Omental fat pad (tissue), 4 donors: ENCODE results near the gene CDYL. TPM values are rescaled to one million over a fixed set of nuclear protein-coding genes. Genes with fewer than 3 reads are reported as not detected.
A peak's percentile ranks its signal among the peaks of the same experiment; 100 is the strongest.
"Not testable (repeated sequence)": the region's sequence is repeated elsewhere in the genome, so short reads cannot be mapped to it uniquely, and the experiment has no call there.

Experiments used
- ATAC-seq: fragments of 150-250 bp; one replicate; pipeline ENCODE4 v1.9.1; 2016; ENCODE audit warnings: mild to moderate bottlenecking, moderate library complexity; ENCODE audit not compliant: low FRiP score
- DNase-seq: peaks from one replicate; pipeline ENCODE4 v3.0.0-alpha.2; 2019; ENCODE audit warnings: low spot score
- CTCF ChIP-seq, 3 donors: fragments of 450-650 bp; IDR thresholded peaks; one replicate each; pipeline ENCODE4 v1.5.1; 2016 to 2017; ENCODE audit warnings: antibody characterized with exemption in 3 of 3, mild to moderate bottlenecking in 3 of 3, moderate library complexity in 2 of 3
- total RNA-seq, 4 donors: library from RNA; depleted of rRNA; stranded (reverse); fragments of >200 nt; gene quantifications; one replicate each; pipeline ENCODE4 v1.1.0, GENCODE V29; 2016

CDYL gene
- total RNA-seq, 4 donors from 2014 or later: 32.2 to 34.5 (median 33.0) TPM

- peak in 1 of 3 donors; percentile 37 for TF ChIP-seq CTCF (IDR thresholded peaks at IDR 0.05)
- ATAC-seq: peak; percentile 100
- peak; percentile 94 for DNase-seq
Measured at GRCh38 chr6:5003604-5004372, 227.6 kb downstream of the CDYL start, which contains the start of gene RPP40. Gene RPP40 (minus strand): TSS chr6:5004037. CDS start chr6:5004002, 35 bp downstream.

- no peak for TF ChIP-seq CTCF (IDR thresholded peaks at IDR 0.05)
- DNase-seq (no peak), ATAC-seq (no peak)
Measured at GRCh38 chr6:5004373-5005037, 228.3 kb downstream of the CDYL start.

- DNase-seq, ATAC-seq: not testable (repeated sequence)
Measured at GRCh38 chr6:5005038-5005433, 228.8 kb downstream of the CDYL start.

Other genes with a start within 250 kb of the CDYL start
- 10 to 100 TPM in 2 of 4 donors, 1 to 10 TPM in 2; 6.0 to 22.5 (median 10.1) TPM for gene RPP40, start 227.6 kb downstream of the CDYL start, total RNA-seq